K562 (cell line): Measurements from ENCODE around the gene C1orf167. TPM values are rescaled to one million over a fixed set of nuclear protein-coding genes. Genes with fewer than 3 reads are reported as not detected.

Experiments used
- BRD4 ChIP-seq: fragments of 200-600 bp; sonication (generic); IDR thresholded peaks from 2 replicates; pipeline ENCODE4 v1.6.1; 2017; ENCODE audit warnings: inconsistent platforms
- CBFA2T3 ChIP-seq: fragments of 450-650 bp; IDR thresholded peaks from 2 replicates; pipeline ENCODE4 v1.6.1; 2017
- CHCHD3 ChIP-seq: fragments of 250-450 bp; sonication (Bioruptor Pico); IDR thresholded peaks from 2 replicates; pipeline ENCODE4 v2.1.2; 2022; ENCODE audit warnings: mild to moderate bottlenecking
- CREB1 ChIP-seq, 2 experiments: sonication (generic) in 1 of 2; formaldehyde crosslinking in 1 of 2; IDR thresholded peaks; 2 replicates each; pipeline versions ENCODE4 v1.6.1 to v1.8.0; 2012 to 2022; ENCODE audit warnings: inconsistent platforms in 1 of 2, mild to moderate bottlenecking in 1 of 2, missing genetic modification reagents in 1 of 2, moderate library complexity in 1 of 2
- FOSL1 ChIP-seq: fragments of 200-800 bp; sonication (Bioruptor generic); conservative IDR thresholded peaks from 2 replicates; pipeline ENCODE4 v1.6.1; 2016; ENCODE audit warnings: missing genetic modification characterization, missing compliant biosample characterization
- KDM5B ChIP-seq: fragments of 200-600 bp; sonication (generic); IDR thresholded peaks from 2 replicates; pipeline ENCODE4 v1.6.1; 2012; ENCODE audit warnings: low read depth, mild to moderate bottlenecking, moderate library complexity, low read length, control low read depth, inconsistent platforms; ENCODE audit not compliant: insufficient replicate concordance
- RAD51 ChIP-seq: fragments of 450-650 bp; IDR thresholded peaks from 2 replicates; pipeline ENCODE4 v1.7.1; 2016; ENCODE audit warnings: low read depth, mild to moderate bottlenecking, borderline replicate concordance
- REST ChIP-seq, 2 experiments: fragments of 450-650 bp; formaldehyde crosslinking in 1 of 2; IDR thresholded peaks; 2 replicates each; pipeline versions ENCODE4 v1.4.0 to v1.6.1; 2014 to 2020; ENCODE audit warnings: mild to moderate bottlenecking in 2 of 2, borderline replicate concordance in 1 of 2, low read depth in 1 of 2
- RFX7 ChIP-seq: fragments of 250-450 bp; sonication (Bioruptor Pico); IDR thresholded peaks from 2 replicates; pipeline ENCODE4 v1.5.1; 2021; ENCODE audit warnings: mild to moderate bottlenecking
- SMAD2 ChIP-seq: fragments of 150-350 bp; IDR thresholded peaks from 2 replicates; pipeline ENCODE4 v1.6.1; 2014; ENCODE audit warnings: low read depth, mild to moderate bottlenecking, low read length
- TAL1 ChIP-seq: fragments of 450-650 bp; IDR thresholded peaks from 2 replicates; pipeline ENCODE4 v1.6.1; 2016; ENCODE audit warnings: mild to moderate bottlenecking
- polyA plus RNA-seq, 8 experiments: library from polyadenylated mRNA; depleted of rRNA in 4 of 8; stranded (reverse) in 5 of 8; unstranded in 3 of 8; fragments of >200 nt; fragmentation: Nextera tagmentation in 2 of 8; fragmentation: Illumina TruSeq in 1 of 8; extraction: Ambion mirVana in 2 of 8; extraction: Trizol in 1 of 8; gene quantifications; 2 replicates each; pipeline versions ENCODE4 v1.2.1 to v1.2.3, GENCODE V29; 2011 to 2014; ENCODE audit warnings: inconsistent platforms in 1 of 8, missing spikeins in 1 of 8
- total RNA-seq, 7 experiments: library from RNA; depleted of rRNA in 6 of 7; stranded (reverse); fragments of >200 nt in 6 of 7; fragmentation: Illumina TruSeq in 2 of 7; extraction: Trizol in 2 of 7; gene quantifications; 2 replicates each; pipeline versions ENCODE4 v1.2.1 to v1.2.3, GENCODE V29; 2011 to 2021; ENCODE audit warnings: low replicate concordance in 1 of 7
- TF ChIP-seq, protein P1 (sequence below): sonication (generic); formaldehyde crosslinking; IDR thresholded peaks from 2 replicates; pipeline ENCODE4 v1.8.0; 2022; ENCODE audit warnings: mild to moderate bottlenecking, low read depth, missing genetic modification reagents
- TF ChIP-seq, protein P2 (sequence below): fragments of 450-650 bp; formaldehyde crosslinking; conservative IDR thresholded peaks from 2 replicates; pipeline ENCODE4 v1.4.0; 2022; ENCODE audit warnings: mild to moderate bottlenecking, missing genetic modification characterization
- TF ChIP-seq, protein P3 (sequence below): fragments of 250-450 bp; sonication (Bioruptor Pico); IDR thresholded peaks from 2 replicates; pipeline ENCODE4 v1.4.0; 2020; ENCODE audit warnings: borderline replicate concordance

The C1orf167 gene
- total and polyA plus RNA-seq, 9 of the 15 experiments (the other 6 are each of a cell fraction or from before 2014, with no cell fraction given): 0.22 to 0.86 (median 0.31) TPM; not detected in 2

- TF ChIP-seq, protein P1, sequence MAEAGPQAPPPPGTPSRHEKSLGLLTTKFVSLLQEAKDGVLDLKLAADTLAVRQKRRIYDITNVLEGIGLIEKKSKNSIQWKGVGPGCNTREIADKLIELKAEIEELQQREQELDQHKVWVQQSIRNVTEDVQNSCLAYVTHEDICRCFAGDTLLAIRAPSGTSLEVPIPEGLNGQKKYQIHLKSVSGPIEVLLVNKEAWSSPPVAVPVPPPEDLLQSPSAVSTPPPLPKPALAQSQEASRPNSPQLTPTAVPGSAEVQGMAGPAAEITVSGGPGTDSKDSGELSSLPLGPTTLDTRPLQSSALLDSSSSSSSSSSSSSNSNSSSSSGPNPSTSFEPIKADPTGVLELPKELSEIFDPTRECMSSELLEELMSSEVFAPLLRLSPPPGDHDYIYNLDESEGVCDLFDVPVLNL: no peak
- TF ChIP-seq REST (IDR thresholded peaks at IDR 0.05; ENCODE audit: borderline replicate concordance) (0 out of 2 replicates have a peak, but pooled peaks have one; percentile 6), REST (CRISPR knock-in tag; IDR thresholded peaks at IDR 0.05; ENCODE audit: low read depth) (no peak), SMAD2 (no peak), CHCHD3 (CRISPR knock-in tag) (no peak), TAL1 (peak; percentile 9; the same call in 1 of the 2 replicates), RFX7 (CRISPR knock-in tag) (no peak), KDM5B (peak; percentile 20), FOSL1 (tag) (peak; percentile 32), RAD51 (peak; percentile 51; the same call in 1 of the 2 replicates), BRD4 (no peak; the same call in 1 of the 2 replicates), CREB1 (IDR thresholded peaks at IDR 0.05) (no peak), CREB1 (CRISPR knock-in tag; IDR thresholded peaks at IDR 0.05) (no peak), CBFA2T3 (peak; percentile 41; the same call in 1 of the 2 replicates)
- TF ChIP-seq, protein P2, sequence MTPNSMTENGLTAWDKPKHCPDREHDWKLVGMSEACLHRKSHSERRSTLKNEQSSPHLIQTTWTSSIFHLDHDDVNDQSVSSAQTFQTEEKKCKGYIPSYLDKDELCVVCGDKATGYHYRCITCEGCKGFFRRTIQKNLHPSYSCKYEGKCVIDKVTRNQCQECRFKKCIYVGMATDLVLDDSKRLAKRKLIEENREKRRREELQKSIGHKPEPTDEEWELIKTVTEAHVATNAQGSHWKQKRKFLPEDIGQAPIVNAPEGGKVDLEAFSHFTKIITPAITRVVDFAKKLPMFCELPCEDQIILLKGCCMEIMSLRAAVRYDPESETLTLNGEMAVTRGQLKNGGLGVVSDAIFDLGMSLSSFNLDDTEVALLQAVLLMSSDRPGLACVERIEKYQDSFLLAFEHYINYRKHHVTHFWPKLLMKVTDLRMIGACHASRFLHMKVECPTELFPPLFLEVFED (CRISPR knock-in tag): no peak
- TF ChIP-seq, protein P3, sequence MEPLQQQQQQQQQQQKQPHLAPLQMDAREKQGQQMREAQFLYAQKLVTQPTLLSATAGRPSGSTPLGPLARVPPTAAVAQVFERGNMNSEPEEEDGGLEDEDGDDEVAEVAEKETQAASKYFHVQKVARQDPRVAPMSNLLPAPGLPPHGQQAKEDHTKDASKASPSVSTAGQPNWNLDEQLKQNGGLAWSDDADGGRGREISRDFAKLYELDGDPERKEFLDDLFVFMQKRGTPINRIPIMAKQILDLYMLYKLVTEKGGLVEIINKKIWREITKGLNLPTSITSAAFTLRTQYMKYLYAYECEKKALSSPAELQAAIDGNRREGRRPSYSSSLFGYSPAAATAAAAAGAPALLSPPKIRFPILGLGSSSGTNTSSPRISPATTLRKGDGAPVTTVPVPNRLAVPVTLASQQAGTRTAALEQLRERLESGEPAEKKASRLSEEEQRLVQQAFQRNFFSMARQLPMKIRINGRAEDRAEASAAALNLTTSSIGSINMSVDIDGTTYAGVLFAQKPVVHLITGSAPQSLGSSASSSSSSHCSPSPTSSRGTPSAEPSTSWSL (CRISPR knock-in tag): peak; percentile 24; the same call in 1 of the 2 replicates
Observed at GRCh38 chr1:11736746-11737639, 25.0 kb upstream of the C1orf167 start (continued).
